Cardiac fibroblast (primary cell): ENCODE data around the gene TRAPPC6A.

ENCODE experiments used
- DNase-seq, 2 donors: peaks; one replicate each; pipeline versions ENCODE4 v3.0.0 to v3.0.0-alpha.2; 2010; ENCODE audit warnings: low read depth in 2 of 2
- H3K4me3 ChIP-seq, 2 donors: replicated peaks in 1 of 2; 1 replicate in 1 of 2; 2 replicates in 1 of 2; pipeline ENCODE4 v1.5.1; 2011; ENCODE audit warnings: low read depth in 2 of 2, low read length in 2 of 2, mild to moderate bottlenecking in 2 of 2, moderate library complexity in 1 of 2
- TF ChIP-seq, protein P1 (sequence below): IDR thresholded peaks from one replicate; pipeline ENCODE4 v1.5.1; 2011; ENCODE audit warnings: low read depth, mild to moderate bottlenecking, low read length, inconsistent platforms

The TRAPPC6A gene, protein sequence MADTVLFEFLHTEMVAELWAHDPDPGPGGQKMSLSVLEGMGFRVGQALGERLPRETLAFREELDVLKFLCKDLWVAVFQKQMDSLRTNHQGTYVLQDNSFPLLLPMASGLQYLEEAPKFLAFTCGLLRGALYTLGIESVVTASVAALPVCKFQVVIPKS

GRCh38 chr19:45177817-45178261 lies at the start of gene TRAPPC6A:
Gene TRAPPC6A, minus strand, starts transcription at chr19:45178237. Its CDS starts 19 bp downstream, at chr19:45178218.
- TF ChIP-seq, protein P1, sequence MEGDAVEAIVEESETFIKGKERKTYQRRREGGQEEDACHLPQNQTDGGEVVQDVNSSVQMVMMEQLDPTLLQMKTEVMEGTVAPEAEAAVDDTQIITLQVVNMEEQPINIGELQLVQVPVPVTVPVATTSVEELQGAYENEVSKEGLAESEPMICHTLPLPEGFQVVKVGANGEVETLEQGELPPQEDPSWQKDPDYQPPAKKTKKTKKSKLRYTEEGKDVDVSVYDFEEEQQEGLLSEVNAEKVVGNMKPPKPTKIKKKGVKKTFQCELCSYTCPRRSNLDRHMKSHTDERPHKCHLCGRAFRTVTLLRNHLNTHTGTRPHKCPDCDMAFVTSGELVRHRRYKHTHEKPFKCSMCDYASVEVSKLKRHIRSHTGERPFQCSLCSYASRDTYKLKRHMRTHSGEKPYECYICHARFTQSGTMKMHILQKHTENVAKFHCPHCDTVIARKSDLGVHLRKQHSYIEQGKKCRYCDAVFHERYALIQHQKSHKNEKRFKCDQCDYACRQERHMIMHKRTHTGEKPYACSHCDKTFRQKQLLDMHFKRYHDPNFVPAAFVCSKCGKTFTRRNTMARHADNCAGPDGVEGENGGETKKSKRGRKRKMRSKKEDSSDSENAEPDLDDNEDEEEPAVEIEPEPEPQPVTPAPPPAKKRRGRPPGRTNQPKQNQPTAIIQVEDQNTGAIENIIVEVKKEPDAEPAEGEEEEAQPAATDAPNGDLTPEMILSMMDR, result no peak
- DNase-seq, result peak in 1 of 2 donors; percentile 91
- H3K4me3 ChIP-seq, result peak within 1 kb of the TSS; percentile 88 to 89

DNA sequence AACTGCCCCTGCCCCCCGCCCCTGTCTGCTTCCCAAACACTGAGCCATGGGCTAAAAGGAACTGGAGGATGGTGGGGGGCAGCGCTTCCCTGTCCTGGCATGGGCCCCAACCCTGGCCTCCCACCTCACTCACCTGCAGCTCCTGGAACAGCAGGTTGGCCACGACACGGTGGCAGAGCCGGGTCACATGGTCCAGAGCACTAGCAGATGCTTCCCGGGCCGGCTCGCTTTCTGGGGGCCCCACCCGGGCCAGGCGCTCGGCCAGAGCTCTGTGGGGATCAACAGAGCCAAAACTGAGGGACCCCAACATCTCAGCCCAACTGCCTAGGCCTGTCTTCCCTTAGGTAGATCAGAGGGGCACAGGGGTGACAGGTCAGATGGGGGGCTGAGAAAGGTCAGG lies 46.6 kb upstream of the TRAPPC6A start:
- DNase-seq, result no peak
- no peak overlapping the region for H3K4me3 ChIP-seq
- TF ChIP-seq, protein P1, result no peak

GRCh38 chr19:45223879-45224278 lies 45.8 kb upstream of the TRAPPC6A start:
- no peak for DNase-seq
- TF ChIP-seq, protein P1, result no peak
- H3K4me3 ChIP-seq, result no peak overlapping the region

- no peak for DNase-seq
- TF ChIP-seq, protein P1, result no peak
- H3K4me3 ChIP-seq, result no peak overlapping the region
Measured at GRCh38 chr19:45222724-45223123, 44.7 kb upstream of the TRAPPC6A start.

DNA sequence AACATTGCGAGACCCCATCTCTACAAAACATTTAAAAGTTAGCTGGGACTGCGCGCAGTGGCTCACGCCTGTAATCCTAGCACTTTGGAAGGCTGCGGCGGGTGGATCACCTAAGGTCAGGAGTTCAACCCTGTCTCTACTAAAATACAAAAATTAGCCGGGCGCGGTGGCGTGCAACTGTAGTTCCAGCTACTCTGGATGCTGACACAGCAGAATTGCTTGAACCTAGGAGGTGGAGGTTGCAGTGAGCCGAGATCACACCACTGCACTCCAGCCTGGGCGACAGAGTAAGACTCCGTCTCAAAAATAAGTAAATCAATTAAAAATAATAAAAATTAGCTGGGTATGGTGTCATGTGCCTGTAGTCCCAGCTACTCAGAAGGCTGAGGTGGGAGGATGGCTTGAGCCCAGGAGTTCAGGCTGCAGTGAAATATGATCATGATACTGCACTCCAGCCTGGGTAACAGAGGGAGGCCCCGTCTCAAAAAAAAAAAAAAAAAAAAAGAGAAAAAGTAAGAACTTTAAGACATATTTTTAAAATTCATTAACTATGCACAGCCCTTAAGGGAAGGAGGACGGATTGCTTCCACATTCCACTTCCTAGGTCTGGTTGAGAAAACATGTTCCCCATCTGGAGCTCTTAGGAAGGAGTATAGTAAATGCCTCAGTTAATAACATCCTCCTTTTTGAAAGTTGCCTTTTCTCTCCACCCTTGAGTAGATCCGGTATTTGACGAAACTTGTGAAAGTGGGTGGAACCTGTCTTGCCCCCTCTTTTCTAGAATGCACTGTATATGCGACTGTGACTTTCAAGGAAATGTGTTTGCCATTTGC lies 41.1 kb upstream of the TRAPPC6A start:
- H3K4me3 ChIP-seq, result no peak overlapping the region
- no peak for DNase-seq
- TF ChIP-seq, protein P1, result no peak

- TF ChIP-seq, protein P1, result no peak
- H3K4me3 ChIP-seq, result no peak overlapping the region
- DNase-seq, result no peak
Measured at GRCh38 chr19:45218426-45218825, 40.4 kb upstream of the TRAPPC6A start.
